DMS53 (cell line): ENCODE data around the gene AURKAIP1.
A peak's percentile ranks its signal among the peaks of the same experiment; 100 is the strongest.

Experiments used
- DNase-seq: peaks from one replicate; lab custom pipeline; 2025; lab: John Stamatoyannopoulos, UW

Gene AURKAIP1

GRCh38 chr1:1360506-1361169, 14.4 kb downstream of the AURKAIP1 start:
- no peak for DNase-seq

- DNase-seq, result peak; percentile 37
These were observed 15.1 kb downstream of the AURKAIP1 start for GRCh38 chr1:1359664-1360468.

- no peak for DNase-seq
These were observed 15.7 kb downstream of the AURKAIP1 start for GRCh38 chr1:1359308-1359663.

- DNase-seq, result no peak
These were observed 16.4 kb downstream of the AURKAIP1 start, which contains the start of gene MXRA8 for GRCh38 chr1:1358433-1359271. Gene MXRA8 (minus strand): TSS chr1:1358555. CDS start chr1:1358504, 51 bp downstream.

- DNase-seq, result no peak
These were observed 17.1 kb downstream of the AURKAIP1 start for GRCh38 chr1:1357871-1358432.

GRCh38 chr1:1356796-1357401, 18.1 kb downstream of the AURKAIP1 start:
- DNase-seq, result peak; percentile 51

GRCh38 chr1:1356166-1356795, 18.7 kb downstream of the AURKAIP1 start:
- no peak for DNase-seq

GRCh38 chr1:1355416-1355815, 19.6 kb downstream of the AURKAIP1 start:
- DNase-seq, result peak; percentile 91

GRCh38 chr1:1354271-1355247, 20.4 kb downstream of the AURKAIP1 start:
- DNase-seq, result peak; percentile 59

- peak; percentile 65 for DNase-seq
These were observed 21.4 kb downstream of the AURKAIP1 start for GRCh38 chr1:1353389-1354151.

GRCh38 chr1:1352786-1353388, 22.1 kb downstream of the AURKAIP1 start:
- DNase-seq, result no peak

- peak; percentile 65 for DNase-seq
These were observed 23.2 kb downstream of the AURKAIP1 start for GRCh38 chr1:1351511-1352427.

GRCh38 chr1:1349256-1350012, 25.6 kb downstream of the AURKAIP1 start, which contains the start of gene DVL1:
Gene DVL1 (minus strand): TSS chr1:1349418. CDS start chr1:1349065, 353 bp downstream.
- DNase-seq, result peak; percentile 84

- DNase-seq, result peak; percentile 66
These were observed 26.4 kb downstream of the AURKAIP1 start for GRCh38 chr1:1348420-1349255.

GRCh38 chr1:1347663-1348419, 27.2 kb downstream of the AURKAIP1 start:
- peak; percentile 52 for DNase-seq
